Measurements from ENCODE around the gene KRT73.

Gene KRT73

DNA sequence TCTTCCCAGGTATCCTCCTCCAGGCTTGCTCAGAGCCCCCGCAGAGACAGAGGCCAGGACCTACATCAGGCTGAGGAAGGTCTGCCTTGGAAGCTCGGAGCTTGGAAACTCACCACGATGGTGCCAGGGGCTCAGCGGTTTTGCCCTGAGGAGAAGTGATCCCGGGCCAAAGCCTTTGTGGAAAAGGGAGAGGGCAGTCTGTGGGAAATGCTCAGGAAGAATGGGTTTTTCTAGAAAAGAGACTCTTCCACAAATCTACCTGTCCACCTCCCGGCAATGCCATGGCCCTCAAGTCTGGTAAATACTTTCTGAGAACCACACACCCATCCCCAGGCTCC lies 25.7 kb upstream of the KRT73 start:
- Histone ChIP-seq H3K4me1 (no peaks in the 10 kb centered on the region), H3K27me3 (peaks cover 27% of the 10 kb centered on the region), H3K4me3 (ENCODE audit: low read depth, low read length) (no peak overlapping the region), H3K9me3 (no peaks in the 10 kb centered on the region), H3K36me3 (no peaks in the 10 kb centered on the region)
- TF ChIP-seq, protein P1, sequence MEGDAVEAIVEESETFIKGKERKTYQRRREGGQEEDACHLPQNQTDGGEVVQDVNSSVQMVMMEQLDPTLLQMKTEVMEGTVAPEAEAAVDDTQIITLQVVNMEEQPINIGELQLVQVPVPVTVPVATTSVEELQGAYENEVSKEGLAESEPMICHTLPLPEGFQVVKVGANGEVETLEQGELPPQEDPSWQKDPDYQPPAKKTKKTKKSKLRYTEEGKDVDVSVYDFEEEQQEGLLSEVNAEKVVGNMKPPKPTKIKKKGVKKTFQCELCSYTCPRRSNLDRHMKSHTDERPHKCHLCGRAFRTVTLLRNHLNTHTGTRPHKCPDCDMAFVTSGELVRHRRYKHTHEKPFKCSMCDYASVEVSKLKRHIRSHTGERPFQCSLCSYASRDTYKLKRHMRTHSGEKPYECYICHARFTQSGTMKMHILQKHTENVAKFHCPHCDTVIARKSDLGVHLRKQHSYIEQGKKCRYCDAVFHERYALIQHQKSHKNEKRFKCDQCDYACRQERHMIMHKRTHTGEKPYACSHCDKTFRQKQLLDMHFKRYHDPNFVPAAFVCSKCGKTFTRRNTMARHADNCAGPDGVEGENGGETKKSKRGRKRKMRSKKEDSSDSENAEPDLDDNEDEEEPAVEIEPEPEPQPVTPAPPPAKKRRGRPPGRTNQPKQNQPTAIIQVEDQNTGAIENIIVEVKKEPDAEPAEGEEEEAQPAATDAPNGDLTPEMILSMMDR (IDR thresholded peaks at IDR 0.05; ENCODE audit: low read depth, low read length): no peak
- no peak for DNase-seq

DNA sequence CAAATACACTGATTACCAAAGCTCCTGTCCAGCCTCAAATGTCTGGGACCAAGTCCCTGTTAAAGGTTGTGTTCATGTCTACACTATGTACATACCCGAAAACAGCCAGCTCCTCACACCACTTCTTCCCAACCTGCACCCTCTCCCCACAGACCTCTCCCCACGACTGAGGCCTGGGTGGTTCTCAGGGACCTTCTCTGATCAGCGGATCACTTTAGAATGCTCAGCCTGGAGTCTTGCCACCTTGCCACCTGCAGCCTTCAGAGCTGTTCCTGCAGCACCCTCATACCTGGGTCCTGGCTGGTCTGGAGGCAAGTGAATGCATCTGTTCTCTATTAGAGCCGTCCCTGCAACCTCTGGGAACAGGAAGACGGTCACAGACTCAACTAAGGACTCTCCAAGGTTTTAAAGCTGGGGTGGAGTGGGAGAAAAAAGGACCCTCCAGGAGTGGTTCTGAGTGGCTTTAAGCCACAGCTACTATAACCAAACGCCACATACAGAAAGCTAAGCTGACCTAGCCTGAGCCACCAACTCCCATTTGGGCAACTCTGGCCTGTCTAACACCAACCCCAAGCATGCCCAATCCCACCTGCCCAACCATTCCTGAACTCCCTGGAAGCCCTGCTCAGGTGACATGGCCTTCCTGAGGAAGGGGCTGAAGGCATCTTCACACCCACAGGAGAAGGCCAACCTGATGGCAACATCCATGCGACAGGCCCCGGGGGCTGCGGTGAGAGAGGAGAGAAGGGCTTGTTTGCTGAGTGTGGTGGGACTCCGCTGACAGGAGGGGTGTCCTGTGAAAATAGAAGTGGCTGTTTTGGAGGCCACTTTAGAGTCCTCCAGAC lies 25.1 kb upstream of the KRT73 start:
- H3K4me3 ChIP-seq (ENCODE audit: low read depth, low read length): no peak overlapping the region
- no peak for DNase-seq
- H3K36me3 ChIP-seq: no peaks in the 10 kb centered on the region
- no peaks in the 10 kb centered on the region for H3K4me1 ChIP-seq
- peaks cover 27% of the 10 kb centered on the region for H3K27me3 ChIP-seq
- no peaks in the 10 kb centered on the region for H3K9me3 ChIP-seq
- TF ChIP-seq, protein P1 (IDR thresholded peaks at IDR 0.05; ENCODE audit: low read depth, low read length): no peak

DNA sequence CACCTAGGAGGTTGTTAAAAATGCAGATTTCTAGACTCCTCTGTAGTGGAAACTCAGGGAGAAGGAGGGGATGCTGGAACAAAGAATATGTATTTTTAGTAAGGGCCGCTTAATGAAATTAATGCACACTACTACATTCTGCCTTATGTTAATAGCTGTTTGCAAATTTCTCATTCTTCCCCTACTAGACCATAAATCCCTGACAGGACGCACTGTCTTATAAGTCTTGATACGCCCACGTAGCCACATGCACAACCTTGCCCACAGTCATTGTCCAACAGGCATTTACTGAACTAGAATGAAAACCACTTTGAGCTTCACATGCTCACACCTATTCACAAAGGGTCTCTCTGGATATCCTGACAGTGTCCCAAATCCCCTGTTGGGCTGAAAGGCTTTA lies 23.1 kb upstream of the KRT73 start:
- Histone ChIP-seq H3K4me1 (no peaks in the 10 kb centered on the region), H3K9me3 (no peaks in the 10 kb centered on the region), H3K4me3 (ENCODE audit: low read depth, low read length) (no peak overlapping the region), H3K27me3 (peaks cover 30% of the 10 kb centered on the region), H3K36me3 (no peaks in the 10 kb centered on the region)
- TF ChIP-seq, protein P1 (IDR thresholded peaks at IDR 0.05; ENCODE audit: low read depth, low read length): no peak
- no peak for DNase-seq

DNA sequence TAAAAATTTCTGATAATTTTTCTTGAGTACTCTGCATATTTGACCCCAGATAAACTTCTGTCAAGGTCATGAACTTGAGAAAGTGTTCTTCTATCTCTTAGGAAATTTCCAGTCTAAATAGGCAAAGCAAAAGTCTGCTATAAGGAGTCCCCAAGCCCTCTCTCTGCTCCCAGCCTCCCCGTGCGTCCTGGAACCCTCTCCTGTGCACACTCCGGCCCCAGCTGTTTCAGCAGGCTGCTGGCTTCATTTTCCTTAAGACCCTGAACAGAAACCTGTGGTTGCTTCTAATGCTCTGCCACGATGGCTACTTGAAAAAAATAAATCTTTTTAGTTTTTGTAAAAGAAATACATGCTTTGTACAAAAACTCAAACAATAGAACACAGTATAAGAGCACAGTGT lies 18.9 kb upstream of the KRT73 start:
- no peaks in the 10 kb centered on the region for H3K4me1 ChIP-seq
- TF ChIP-seq, protein P1 (IDR thresholded peaks at IDR 0.05; ENCODE audit: low read depth, low read length): no peak
- no peak for DNase-seq
- no peaks in the 10 kb centered on the region for H3K9me3 ChIP-seq
- no peaks in the 10 kb centered on the region for H3K36me3 ChIP-seq
- H3K27me3 ChIP-seq: peaks cover 18% of the 10 kb centered on the region
- no peak overlapping the region for H3K4me3 ChIP-seq (ENCODE audit: low read depth, low read length)

GRCh38 chr12:52636592-52637258 lies 18.4 kb upstream of the KRT73 start:
- DNase-seq: no peak
- H3K4me1 ChIP-seq: no peaks in the 10 kb centered on the region
- peaks cover 15% of the 10 kb centered on the region for H3K27me3 ChIP-seq
- H3K9me3 ChIP-seq: no peaks in the 10 kb centered on the region
- no peak overlapping the region for H3K4me3 ChIP-seq (ENCODE audit: low read depth, low read length)
- no peaks in the 10 kb centered on the region for H3K36me3 ChIP-seq
- TF ChIP-seq, protein P1 (IDR thresholded peaks at IDR 0.05; ENCODE audit: low read depth, low read length): no peak

GRCh38 chr12:52636189-52636588 lies 17.8 kb upstream of the KRT73 start:
- Histone ChIP-seq H3K27me3 (peaks cover 16% of the 10 kb centered on the region), H3K9me3 (no peaks in the 10 kb centered on the region), H3K36me3 (no peaks in the 10 kb centered on the region), H3K4me3 (ENCODE audit: low read depth, low read length) (no peak overlapping the region), H3K4me1 (no peaks in the 10 kb centered on the region)
- no peak for DNase-seq
- TF ChIP-seq, protein P1 (IDR thresholded peaks at IDR 0.05; ENCODE audit: low read depth, low read length): no peak
